ENCODE results near the gene FARP2.
"Not testable (repeated sequence)": the region's sequence is repeated elsewhere in the genome, so short reads cannot be mapped to it uniquely, and the experiment has no call there.

Gene FARP2

DNA sequence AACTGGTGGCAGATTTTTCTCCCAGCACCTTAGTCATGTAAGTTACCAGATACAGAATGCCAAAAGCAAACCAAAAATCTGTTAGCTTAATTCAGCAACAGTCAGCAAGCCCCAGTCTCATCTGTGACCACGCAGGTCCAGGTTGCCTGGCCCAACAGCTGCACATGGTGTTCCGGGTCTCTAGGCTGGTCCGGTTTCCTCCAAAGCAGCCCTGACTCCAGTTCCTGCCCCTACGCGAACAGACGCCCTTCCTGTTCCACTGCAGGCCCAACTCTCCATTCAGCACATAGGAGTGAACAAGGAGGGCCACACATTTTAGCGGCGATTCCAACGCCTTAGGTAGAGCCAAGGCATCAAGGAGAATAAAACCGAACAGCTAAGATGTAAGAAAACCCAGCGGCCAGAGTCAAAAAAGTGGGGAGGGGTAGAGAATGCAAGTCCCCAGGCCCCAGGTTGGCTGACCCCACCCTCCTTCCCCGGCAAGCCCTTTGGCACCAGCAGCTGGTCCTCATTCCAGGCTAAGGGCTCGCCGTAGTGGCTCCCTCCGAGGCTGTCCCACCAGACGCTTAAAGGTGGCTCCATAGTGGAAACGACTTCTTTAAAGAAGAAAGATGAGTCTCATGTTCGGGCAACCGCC lies 150.8 kb downstream of the FARP2 start:
- no peak for DNase-seq

DNA sequence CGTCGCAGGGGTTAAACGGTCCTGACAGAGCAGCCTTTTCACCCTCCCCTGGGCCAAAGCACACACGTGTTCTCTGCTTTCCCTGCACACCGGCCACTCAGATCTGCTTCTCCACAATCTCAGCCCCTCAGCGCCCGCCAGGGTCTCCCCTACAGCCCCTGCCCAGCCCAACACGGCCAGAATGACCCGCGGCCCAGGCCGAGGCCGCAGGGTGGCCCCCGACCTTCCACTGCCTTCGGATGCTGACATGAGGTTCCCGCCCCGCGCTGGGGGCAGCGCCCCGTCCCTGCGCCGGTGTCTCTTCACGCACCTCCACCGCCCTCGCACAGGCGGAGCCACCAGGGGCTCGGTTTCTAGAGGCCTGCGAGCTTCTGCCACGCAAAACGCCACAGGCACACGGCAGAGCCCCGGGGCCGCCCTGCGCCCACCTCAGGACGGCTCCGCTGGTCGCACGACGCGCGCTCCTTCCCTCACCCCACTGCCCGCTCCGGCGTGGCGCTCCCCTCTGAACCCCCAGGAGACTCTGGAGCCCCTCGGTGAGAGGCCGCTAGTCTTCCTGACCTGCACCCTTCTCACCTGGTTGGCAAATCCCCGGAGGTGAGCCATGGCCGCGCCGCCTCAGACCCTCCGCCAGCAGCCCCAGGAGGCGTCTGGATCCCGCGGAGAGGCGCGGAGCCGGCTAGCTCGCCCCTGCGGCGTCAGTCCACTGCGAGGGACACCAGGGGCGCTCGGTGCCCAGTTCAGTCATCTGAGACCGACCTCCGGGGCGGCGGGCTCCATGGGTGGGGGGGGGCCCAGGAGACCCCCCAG lies 151.6 kb downstream of the FARP2 start:
- no peak for DNase-seq

DNA sequence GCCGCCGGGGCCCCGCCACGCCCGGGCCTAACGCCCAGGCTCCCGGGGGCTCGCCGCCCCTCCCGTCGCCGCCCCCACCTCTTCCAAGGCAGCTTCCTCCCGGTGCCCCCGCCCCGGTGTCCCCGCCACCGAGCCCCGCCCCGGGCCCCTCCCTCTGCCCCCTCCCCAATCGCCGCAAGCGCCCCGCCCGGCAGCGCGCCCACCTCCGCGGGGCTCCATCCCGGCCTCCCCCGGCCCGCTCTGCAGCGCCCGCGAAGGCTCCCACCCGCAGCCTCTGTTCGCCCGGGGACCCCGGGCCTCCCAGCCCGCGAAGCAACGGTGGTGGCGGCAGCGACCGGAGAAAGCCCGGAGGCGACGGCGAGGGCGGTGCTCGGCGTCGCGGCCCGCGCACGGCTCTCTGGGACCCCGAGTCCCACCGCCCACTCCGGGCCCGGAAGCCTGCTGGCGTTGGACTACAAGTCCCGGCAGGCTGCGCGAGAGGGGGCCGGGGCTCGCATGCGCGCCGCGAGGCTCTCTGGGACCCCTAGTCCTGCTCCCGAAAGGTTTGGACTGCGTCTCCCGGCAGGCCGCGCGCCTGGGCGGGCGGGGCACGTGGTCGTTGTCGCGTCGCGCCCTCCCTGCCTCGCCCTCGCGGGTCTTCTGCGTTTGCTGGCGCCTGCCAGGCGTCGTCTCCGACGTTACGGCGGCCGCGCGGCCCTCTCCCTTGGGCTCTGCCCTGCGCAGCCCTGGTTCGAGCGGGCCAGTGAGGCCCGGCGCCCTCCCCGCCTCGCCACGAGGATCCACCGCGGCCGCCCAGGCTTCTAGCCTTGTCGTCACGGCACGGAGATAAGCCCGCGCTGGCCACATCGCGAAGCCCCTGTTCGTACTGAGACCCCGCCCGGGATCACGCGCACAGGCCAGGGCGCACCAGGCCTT lies 152.4 kb downstream of the FARP2 start, which contains the start of gene STK25:
Gene STK25 (minus strand): TSS at position 345 of the 915 bp plus-strand sequence. CDS start 549 bp downstream, outside the sequence.
- peak; percentile 80 for DNase-seq

DNA sequence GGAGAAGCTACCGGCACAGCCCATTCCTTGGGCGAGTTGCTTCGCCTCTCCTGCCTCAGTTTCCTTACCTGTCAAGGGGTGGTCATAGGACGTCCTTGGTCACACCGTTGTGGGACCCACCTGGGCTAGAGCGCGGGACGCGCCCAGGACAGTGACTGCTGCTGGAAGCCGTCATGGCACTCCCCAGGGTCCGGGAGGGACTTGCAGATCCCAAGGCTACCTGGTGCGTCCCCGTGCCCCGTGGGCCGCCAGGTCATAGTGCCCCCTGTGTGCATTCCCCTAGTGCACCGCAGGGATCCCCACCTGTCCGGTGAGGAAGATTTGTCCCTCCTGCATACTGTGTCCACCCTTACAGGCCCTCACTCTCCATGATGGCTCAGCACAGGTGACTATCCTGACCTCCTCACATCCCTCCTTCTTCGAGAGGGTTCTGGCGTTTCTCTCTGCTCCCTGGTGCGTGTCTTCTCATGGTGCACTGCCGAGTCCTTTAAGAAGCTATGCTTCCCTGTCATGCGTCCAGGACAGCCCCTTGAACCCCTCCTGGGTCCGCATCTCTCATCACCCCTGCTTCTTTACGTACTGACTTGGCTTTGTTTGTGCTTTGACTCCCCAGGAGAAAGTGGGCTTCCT lies 153.2 kb downstream of the FARP2 start:
- DNase-seq: no peak

DNA sequence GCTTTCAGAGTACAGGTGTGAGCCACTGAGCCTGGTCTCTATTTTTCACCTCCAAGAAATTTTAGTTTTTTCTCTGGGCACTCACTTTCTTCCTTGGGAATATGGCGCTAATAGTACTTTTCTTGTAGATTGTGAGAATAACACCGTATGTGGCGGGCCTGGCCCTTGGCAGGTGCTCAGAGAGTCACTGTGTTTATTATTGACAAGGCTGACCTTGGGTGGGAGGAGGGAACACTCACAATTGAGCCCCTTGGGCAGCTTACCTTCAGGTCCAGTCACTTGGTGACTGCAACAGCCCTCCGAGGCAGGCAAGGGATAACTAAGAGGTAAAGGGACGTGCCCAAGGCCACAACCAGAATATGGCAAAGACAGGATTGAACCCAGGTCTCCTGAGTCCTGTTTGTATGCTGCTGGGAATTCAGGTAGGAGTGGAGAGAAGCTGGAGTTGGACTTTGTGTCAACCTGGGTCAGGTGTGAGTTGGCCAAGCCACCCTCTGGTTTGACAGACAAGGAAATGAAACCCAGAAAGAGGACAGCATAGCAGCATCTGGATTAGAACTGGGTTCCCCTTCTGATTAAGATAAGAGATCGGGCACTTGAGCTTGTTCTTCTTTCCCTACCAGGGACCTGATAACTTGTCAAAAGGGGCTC lies 155.1 kb downstream of the FARP2 start:
- no peak for DNase-seq

DNA sequence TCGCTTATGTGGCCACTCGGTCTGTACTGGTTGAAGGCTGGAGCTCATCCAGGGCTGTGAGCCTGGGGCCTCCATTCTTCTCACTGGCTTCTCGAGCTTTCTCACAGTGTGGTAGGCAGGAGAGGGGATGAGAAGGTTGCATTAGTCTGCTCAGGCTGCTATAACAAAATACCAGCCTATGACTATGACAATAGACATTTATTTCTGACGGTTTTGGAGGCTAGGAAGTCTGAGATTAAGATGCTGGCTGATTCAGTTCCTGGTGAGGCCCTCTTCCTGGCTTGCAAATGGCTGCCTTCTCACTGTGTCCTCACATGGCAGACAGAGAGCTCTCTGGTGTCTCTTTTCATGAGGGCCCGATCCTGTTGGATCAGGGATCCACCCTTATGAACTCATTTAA lies 158.5 kb downstream of the FARP2 start:
- DNase-seq: no peak

DNA sequence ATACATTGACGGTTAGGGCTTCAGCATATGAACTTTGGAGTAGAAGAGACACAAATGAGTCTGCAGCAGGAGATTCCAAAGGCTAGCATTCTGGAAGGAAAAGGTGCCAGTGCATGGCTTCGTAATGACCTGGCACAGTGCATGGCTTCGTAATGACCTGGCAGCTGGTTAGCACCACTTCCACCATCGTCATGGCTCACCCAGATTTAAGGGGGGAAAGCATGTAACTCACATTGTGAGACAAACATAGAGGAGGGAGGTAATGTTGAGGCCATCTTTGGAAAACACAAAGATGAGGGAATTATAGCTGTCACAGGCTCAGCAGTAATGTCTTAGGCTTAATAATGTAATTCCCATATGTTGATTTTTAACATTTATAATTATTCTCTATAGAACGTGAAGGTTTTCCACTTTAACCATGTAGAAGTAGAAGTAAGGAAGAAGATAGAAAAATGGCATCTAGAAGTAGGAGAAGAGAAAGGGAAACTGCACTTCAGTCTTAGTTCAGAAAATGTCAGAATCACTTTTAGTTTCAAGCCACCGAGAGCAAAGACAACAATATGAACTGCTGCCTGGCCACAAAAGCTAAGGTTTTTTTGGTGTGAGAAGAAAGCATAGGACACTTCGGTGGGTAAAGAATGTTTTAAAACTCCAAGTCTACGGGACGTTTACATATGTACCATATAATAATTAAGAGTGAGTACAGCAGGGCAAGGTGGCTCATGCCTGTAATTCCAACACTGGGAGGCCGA lies 159.1 kb downstream of the FARP2 start:
- no peak for DNase-seq

DNA sequence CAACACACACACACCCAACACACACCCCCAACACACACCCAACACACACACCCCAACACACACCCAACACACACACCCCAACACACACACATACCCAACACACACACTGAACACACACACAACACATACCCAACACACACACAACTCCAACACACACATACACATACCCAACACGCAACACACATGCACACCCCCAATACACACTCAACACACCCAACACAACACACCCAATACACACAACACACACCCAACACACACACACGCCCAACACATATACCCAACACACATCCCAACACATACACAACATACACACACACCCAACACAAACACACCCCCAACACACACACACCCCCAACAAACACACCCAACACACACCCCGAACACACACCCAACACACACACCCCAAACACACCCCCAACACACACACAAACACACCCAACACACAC lies 160.5 kb downstream of the FARP2 start:
- no peak for DNase-seq

DNA sequence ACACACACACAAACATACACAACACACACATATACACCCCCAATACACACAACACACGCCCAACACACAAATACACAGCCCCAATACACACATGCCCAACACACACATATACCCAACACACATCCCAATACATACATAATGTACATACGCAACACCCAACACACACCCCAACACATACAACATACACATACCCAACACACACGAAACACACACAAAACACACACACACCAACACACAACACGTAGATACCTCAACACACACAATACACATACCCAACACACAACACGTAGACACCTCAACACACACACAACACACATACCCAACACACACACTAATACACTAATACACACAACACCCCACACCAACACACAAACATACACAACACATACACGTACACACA lies 161.2 kb downstream of the FARP2 start:
- DNase-seq: no peak

DNA sequence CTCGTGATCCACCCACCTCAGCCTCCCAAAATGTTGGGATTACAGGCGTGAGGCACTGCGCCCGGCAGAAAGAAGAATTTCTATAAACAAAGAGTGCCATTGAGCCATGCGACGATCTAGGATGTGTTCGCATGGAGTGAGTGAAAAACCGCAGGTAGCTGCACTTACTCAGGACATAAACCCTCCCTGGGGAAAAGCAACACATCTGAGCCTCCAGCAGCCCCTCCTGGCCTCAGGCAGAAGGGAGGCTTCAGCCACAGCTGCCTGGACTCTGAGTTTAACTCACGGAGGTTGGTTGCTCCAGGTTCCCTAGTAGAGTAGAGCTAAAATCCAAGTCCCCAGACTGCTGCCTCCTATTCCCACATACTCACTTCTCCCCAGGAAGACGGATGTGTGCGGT lies 163.6 kb downstream of the FARP2 start:
- no peak for DNase-seq

DNA sequence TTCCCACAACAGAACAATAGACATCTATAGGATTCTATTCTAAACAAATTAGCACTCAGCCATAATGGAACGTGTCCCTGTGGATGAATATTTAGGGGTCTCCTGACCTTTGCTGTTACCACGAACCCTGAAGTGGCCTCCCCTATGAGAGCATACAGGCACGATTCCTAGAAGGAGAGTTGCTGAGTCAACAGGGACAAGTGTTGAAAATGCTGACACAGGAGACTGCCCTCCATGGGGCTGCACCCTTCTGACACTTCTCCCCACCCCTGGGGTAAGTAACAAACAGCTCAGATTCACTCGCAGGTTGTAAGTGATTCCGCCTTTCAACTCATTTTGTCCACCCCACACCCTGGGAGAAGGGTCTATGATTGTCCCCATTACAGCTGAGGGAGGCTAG lies 166.4 kb downstream of the FARP2 start:
- DNase-seq: no peak

DNA sequence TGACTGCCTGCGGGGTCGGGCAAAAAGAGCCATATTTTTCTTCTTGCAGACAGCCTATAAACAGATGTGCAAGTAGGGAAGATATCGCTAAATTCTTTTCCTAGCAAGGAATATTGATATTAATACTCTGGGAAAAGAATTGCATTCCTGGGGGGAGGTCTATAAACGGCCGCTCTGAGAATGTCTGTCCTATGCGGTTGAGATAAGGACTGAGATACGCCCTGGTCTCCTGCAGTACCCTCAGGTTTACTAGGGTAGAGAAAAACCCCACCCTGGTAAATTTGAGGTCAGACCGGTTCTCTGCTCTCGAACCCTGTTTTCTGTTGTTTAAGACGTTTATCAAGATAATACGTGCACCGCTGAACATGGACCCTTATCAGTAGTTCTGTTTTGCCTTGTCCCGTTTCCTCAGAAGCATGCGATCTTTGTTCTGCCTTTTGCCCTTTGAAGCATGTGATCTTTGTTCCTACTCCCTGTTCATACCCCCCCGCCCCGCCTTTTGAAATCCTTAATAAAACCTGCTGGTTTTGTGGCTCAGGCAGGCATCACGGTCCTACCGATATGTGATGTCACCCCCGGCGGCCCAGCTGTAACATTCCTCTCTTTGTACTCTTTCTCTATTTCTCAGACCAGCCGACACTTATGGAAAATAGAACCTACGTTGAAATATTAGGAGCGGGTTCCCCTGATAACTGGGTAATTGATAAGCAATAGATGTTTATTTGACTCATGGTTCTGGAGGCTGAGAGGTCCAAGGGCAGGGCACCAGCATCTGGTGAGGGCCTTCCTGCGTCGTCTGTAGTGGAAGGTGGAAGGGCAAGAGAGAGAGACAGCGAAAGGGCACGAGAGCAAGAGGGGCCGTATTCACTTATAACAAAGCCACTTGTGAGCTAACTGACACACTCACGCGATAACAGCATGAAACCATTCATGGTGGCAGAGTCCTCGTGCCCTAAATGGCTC lies 170.0 kb downstream of the FARP2 start:
- not testable (repeated sequence) for DNase-seq

DNA sequence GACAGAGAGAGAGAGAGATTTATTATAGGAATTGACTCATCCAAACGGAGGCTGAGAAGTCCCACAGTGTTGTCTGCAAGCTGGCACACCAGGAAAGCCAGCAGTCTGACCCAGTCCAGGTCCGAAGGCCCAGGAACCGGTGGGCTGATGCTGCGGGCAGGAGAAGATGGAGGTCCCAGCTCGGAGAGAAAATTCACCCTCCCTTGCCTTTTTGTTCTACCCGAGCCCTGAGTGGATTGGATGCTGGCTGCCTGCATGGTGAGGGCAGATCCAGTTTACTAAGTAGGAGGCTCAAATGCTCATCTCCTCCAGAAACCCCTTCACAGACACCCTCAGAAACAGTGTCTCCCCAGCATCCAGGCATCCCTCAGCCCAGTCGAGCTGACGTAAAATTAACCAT lies 174.5 kb downstream of the FARP2 start:
- no peak for DNase-seq

DNA sequence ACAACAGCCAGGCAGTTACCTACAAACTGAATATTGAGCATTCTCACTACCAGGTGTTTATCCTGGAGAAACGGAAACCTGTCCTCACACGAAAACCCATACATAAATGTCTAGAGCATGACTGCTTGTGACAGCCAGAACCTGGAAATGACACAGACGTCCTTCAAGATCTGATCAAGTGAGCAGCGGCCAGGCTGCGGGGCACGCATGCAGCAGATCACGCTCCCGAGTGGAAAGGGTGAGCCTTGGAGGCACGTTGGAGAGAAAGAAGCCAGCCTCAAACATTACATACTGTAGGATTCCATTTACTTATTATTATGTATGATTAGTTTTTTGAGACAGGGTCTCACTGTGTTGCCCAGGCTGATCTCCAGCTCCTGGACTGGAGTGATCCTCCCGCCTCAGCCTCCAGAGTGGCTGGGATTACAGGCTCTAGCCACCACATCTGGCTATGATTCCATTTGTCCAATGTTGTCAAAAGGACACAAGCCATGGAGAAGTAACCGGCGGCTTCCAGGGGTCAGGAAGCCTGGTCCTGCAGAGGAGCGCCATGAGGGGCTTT lies 175.2 kb downstream of the FARP2 start:
- no peak for DNase-seq

DNA sequence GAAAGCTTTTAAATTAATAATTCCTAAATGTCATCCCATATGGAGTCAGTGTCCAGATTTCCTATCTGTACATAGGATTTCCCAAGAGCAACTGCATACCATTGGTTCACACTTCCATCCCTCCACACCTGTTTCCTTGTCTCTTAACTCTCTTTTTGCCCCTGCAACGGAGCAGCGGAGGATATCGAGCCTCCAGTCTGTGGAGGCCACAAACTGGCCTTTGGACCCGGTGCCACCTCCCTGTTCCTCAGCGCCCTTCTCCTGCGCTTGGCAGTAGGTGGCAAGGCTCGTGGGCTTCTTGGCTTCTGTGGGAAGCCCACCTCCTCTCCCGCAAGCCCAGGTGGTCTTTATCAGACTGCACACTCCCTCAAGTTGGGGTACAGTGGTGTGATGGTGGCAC lies 176.1 kb downstream of the FARP2 start:
- no peak for DNase-seq

DNA sequence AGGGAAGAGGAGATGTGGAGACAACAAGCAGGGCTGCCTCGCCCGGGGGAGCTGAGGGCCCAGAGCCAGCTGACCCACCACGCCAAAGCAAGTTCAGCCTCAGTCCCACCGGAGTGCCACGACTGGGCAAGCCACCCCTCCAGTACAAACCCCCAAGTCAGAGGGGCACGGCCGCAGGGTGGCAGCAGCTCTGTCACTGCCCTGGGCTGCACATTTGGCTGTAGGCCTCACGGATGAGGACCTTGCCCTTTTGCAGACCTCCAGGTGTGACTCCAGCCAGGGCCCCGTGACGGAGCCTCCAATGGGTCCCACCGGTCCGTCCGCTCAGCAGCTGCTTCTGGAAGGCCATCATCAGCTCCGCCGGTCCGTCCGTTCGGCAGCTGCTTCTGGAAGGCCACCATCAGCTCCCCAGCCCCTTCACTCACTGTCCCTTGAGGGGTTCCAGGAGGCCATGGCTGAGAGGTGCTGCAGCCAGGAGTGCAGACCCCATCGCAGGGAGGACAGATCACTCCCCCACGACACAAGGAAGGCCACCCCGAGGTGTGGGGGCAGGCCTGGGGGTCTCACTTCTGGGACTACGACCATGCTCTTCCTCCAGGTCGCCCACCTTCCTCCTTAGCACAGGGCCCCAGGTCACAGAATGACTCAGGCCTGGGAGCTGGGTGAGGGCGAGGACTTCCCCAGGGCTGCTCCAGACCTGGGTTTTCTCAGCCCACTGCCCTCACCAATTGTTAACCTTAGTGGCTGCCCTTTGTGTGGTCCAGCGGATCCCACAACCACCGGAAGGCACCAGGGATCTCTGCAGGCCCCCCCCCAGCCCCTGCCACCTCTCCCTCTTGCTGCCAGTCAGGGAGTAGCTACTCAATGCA lies 176.9 kb downstream of the FARP2 start:
- DNase-seq: no peak

DNA sequence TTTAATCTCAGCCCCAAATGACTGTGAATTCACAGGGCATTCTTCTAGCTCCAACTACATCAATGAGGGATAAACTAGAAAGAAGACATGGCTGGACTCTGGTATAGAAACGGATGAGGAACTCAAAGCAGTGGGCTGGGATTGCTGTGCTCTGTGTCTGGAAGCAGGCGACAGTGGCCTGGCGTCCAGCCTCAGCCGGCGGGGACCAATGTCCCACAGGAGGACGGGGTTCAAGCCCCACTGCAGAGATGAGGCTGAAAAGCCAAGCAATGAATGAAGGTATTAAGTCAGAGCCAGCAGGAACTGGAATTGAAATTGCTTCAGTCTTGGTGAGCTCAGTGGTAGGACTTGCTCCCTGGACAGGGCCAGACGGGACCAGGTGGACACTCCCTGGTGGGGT lies 178.2 kb downstream of the FARP2 start:
- no peak for DNase-seq

DNA sequence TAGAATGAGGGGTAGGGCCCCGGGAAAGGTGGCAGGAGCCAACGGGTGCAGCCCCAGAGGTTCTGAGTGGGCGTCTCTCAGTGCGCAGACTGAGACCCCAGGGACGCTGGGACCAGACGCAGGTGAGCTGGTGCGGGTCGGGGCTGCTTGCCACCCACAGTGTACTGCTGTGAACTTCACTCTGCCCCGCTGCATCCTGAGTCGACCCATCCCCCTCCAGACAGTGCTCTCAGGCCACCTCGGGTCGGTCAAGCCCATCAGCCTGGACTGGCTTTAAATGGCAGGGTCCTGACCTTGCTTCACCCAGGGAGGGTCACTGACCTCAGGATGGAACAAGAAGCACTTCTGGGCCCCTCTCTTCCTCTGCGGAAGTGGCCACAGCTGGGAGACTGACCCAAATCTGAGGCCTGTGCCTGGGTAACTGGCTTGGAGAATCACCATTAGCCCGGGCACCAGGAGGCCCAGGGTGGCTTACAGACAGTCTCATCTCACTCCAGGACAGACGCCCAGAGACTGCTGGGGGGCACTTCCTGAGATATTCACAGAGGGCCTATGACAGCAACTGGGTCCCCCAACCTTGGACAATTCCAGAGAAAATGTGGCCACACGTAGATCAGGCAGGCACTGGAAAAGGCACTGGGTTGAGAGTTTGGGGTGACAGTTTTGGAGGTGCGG lies 178.8 kb downstream of the FARP2 start:
- DNase-seq: no peak

All from SHP77 treated with DMSO at 0.1 percent for 48 hours (cell line).